HG02840 (cell line): Measurements from ENCODE around the gene PDE6B.
"Not testable (repeated sequence)": the region's sequence is repeated elsewhere in the genome, so short reads cannot be mapped to it uniquely, and the experiment has no call there.

ENCODE experiments used
- ATAC-seq: cut with Tn5 transposase; IDR thresholded peaks from one replicate; pipeline ENCODE4 v1.9.1; 2021; ENCODE audit warnings: mild to moderate bottlenecking, moderate library complexity, moderate number of reproducible peaks; ENCODE audit not compliant: unreplicated experiment, low FRiP score

PDE6B gene

GRCh38 chr4:699816-700580, 74.6 kb downstream of the PDE6B start:
- no peak for ATAC-seq

DNA sequence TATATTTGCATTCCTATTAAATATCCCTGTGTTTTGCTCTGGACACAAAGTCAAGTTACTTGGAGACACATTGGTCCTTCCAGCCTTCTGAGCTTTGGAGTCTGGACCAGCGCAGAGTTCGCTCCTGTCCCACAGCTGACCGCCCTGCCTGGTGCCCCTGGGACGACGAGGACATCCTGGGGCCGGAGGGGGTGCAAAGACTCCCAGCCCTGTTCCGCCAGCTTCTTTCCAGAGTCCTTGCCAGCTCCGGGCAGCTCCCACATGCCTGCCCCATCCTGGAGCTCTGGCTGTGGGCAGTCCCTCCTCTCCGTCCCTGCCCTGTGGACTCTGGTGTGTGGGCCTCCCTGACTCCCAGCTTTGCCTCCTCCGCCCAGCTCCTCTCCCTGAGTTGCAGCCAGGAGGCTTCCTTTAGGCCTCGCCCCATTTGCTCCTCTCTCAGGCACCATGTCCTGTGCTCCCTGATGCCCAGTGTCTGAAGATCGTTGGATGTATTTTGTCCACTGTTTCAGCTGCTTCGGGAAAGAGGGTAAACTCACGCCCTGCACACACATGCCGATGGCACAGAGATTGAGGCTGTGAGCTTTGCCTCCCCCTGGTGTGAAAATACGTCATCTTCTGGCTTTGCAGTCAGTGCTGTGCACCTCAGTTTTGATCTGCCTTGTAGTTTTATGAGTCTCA, 75.4 kb downstream of the PDE6B start:
- no peak for ATAC-seq

DNA sequence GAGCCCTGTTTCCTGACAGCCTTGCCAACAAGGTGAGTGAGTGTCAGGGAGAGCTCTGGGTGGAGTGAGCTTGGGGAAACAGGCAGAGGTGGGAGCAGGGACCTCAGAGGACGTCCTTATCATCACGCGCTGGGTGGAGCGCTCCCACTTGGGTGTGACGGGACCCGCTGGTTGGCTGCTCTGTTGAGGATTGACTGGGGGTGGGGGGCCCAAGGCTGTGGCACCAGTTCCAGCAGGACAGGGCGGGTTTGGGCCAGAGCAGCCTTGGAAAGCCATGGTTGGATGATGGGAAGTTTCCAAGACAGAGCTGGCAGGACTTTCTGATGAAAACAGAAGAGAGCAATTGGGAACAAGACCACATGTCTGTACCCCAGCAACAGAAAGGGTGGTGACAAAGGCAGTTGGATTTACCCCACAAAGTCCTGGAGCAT, 77.3 kb downstream of the PDE6B start:
- no peak for ATAC-seq

GRCh38 chr4:703336-704197, 78.2 kb downstream of the PDE6B start:
- no peak for ATAC-seq

DNA sequence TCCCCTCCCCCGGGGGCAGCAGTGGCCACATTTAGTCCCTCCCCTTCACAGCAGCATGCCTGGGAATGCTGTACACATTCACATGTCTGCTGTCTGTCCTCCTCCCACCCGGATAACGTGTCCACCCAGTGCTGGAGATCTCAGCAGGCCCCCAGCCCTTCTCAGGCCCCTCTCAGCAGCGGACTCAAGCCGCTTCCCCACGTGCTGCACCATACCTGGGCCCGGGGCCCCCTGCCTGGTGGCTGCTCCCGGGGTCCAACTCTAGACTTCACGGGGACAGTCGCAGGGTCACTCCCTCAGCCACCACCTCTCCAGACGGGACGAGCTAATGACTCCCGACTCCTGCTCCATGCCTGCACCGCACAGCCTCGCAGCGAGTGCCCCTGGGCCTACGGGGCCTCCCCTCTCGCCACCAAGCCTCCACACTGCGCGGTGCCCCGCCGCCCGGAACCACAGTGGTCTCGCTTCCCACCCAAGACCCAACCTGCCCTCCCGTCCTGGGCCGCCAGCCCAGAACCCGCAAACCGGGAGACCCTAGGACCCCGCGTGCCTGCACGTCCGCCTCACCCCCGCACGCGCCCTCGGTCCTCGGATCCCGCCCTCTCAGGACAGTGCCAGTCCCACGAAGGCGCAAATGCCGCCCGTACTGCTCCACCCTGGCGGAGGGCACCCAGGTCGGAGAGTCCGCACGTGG, 79.0 kb downstream of the PDE6B start:
- no peak for ATAC-seq

DNA sequence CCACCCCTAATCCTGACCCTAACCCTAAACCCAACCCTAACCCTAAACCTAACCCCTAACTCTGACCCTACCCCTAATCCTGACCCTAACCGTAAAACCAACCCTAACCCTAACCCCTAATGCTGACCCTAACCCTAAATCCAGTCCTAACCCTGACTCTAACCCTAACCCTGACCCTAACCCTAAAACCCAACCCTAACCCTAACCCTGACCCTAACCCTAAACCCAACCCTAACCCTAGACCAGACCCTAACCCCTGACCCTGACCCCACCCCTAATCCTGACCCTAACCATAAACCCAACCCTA, 79.6 kb downstream of the PDE6B start:
- ATAC-seq: no peak

- peak; percentile 92 for ATAC-seq
Measured at GRCh38 chr4:705278-706082, 80.1 kb downstream of the PDE6B start, which contains the start of gene PCGF3. PCGF3 (plus strand) TSS chr4:705832; CDS start chr4:733681, 27,849 bp downstream.

- not testable (repeated sequence) for ATAC-seq
Measured at GRCh38 chr4:706083-706633, 80.8 kb downstream of the PDE6B start.

DNA sequence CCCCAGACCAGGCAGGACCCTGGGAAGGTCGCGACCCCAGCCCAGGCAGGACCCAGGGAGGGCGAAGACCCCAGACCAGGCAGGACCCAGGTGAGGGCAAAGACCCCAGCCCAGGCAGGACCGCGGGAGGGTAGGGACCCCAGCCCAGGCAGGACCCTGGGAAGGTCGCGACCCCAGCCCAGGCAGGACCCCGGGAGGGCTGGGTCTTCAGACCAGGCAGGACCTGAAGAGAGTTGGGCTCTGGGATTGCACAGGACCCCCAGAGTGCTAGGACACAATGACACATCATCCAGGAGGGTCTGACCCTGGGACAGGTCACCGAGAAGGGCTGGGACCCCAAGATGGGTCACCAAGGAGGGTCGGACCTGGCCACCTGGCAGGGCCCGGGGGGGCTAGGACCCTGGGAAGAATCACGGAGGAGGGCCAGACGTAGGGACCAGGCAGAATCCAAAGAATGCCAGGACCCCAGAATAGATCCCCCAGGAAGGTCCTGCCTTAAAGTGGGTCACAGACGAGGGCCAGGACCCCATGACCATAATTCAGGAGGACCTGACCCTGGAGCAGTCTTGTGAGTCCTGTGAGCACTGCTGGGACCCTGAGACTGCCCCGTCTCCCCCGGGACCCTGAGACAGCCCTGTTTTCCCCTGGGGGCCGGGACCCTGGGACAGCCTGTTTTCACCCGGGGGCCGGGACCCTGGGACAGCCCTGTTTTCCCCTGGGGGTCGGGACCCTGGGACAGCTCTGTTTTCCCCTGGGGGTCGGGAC, 81.6 kb downstream of the PDE6B start:
- no peak for ATAC-seq

- no peak for ATAC-seq
Measured at GRCh38 chr4:707929-708630, 82.7 kb downstream of the PDE6B start.

GRCh38 chr4:708631-708933, 83.2 kb downstream of the PDE6B start:
- ATAC-seq: no peak

GRCh38 chr4:709348-709747, 84.0 kb downstream of the PDE6B start:
- no peak for ATAC-seq

DNA sequence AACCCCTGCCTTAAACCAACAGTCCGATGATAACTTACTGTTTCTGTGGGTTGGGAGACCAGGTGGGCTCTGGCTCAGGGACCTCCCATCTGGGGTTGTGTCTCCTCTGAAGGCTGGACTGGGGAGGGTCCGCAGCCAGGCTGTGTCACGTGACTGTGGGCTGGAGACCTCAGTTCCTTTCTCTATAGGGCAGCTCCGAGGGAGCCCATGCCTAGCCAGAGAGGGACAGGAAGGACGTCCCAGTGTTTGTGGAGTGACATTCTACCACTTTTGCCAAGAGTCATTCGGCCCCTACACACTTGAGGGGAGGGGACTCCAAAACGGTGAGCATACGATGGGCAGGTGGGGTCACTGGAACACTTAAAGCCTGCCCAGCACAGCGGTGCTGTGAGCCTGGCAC, 84.7 kb downstream of the PDE6B start:
- no peak for ATAC-seq

GRCh38 chr4:710916-711315, 85.5 kb downstream of the PDE6B start:
- no peak for ATAC-seq

- no peak for ATAC-seq
Measured at GRCh38 chr4:712093-712492, 86.7 kb downstream of the PDE6B start.

DNA sequence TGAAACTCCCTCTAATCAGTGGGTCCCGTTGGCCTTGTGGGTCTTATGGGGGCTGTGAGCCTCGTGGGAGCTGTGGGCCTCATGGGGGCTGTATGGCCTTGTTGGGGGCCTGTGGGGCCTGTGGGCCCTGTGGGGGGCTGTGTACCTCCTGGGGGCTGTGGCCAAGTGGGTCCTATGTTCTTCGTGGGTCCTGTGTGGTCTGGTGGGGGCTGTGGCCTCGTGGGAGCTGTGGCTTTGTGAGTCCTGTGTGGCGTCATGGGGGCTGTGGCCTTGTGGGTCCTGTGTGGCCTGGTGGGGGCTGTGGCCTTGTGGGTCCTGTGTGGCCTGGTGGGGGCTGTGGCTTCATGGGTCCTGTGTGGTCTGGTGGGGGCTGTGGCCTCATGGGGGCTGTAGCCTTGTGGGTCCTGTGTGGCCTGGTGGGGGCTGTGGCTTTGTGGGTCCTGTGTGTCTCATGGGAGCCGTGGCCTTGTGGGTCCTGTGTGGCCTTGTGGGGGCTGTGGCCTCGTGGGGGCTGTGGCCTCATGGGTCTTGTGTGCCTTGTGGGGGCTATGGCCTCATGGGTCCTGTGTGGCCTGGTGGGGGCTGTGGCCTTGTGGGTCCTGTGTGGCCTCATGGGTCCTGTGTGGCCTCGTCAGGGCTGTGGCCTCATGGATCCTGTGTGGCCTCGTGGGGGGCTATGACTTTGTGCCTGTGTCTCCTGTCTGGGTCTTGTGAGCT, 87.7 kb downstream of the PDE6B start:
- no peak for ATAC-seq

- no peak for ATAC-seq
Measured at GRCh38 chr4:714087-714486, 88.7 kb downstream of the PDE6B start.
